IMR-90 (cell line): ENCODE measurements around the gene STK17A. TPM values are rescaled to one million over a fixed set of nuclear protein-coding genes. Genes with fewer than 3 reads are reported as not detected.

Source experiments
- ATAC-seq: fragments of 200-7000 bp; cut with Tn5 transposase; 2 replicates; pipeline ENCODE4 v1.9.1; 2020; ENCODE audit warnings: low read depth, mild to moderate bottlenecking, moderate library complexity
- BruUV-seq: library from RNA; stranded (reverse); fragments of 400-500 nt; replicated peaks from 2 replicates; lab custom pipeline; 2021; lab: Mats Ljungman, UMichigan
- CTCF ChIA-PET: fragments of 300-600 bp; formaldehyde crosslinking; extraction: SDS; loops from one replicate; lab custom pipeline; 2021; ENCODE audit warnings: antibody characterized with exemption; lab: Yijun Ruan, JAX
- POLR2A ChIA-PET: fragments of 300-600 bp; sonication (Branson Sonifier 250); formaldehyde crosslinking; loops from one replicate; lab custom pipeline; 2022; ENCODE audit warnings: antibody characterized with exemption; ENCODE audit not compliant: unreplicated experiment; lab: Charles Lee
- DNase-seq: peaks from one replicate; pipeline ENCODE4 v3.0.0; 2013
- H2AFZ ChIP-seq: replicated peaks from 2 replicates; pipeline ENCODE3; 2013; ENCODE audit warnings: low read length, mild to moderate bottlenecking; ENCODE audit not compliant: poor library complexity
- H2AK5ac ChIP-seq: 2 replicates; pipeline ENCODE4 v1.6.1; 2013; ENCODE audit warnings: low read depth, low read length, inconsistent platforms
- H2AK9ac ChIP-seq: replicated peaks from 2 replicates; pipeline ENCODE3; 2013; ENCODE audit warnings: mild to moderate bottlenecking, low read depth, low read length, moderate library complexity; ENCODE audit not compliant: poor library complexity
- H2BK120ac ChIP-seq: 2 replicates; pipeline ENCODE4 v1.6.1; 2013; ENCODE audit warnings: low read depth, low read length, inconsistent platforms
- H2BK15ac ChIP-seq: 3 replicates; pipeline ENCODE4 v1.6.1; 2013; ENCODE audit warnings: low read depth, low read length, inconsistent platforms
- H2BK20ac ChIP-seq: 2 replicates; pipeline ENCODE4 v1.6.1; 2013; ENCODE audit warnings: low read depth, mild to moderate bottlenecking, inconsistent platforms, low read length, moderate library complexity
- H2BK5ac ChIP-seq: 2 replicates; pipeline ENCODE4 v1.6.1; 2013; ENCODE audit warnings: mild to moderate bottlenecking, low read depth, low read length, inconsistent platforms; ENCODE audit not compliant: poor library complexity, severe bottlenecking
- H3K14ac ChIP-seq: replicated peaks from 2 replicates; pipeline ENCODE4 v1.6.1; 2013; ENCODE audit warnings: low read depth, low read length, inconsistent platforms
- H3K18ac ChIP-seq: 2 replicates; pipeline ENCODE4 v1.6.1; 2013; ENCODE audit warnings: low read depth, low read length, control low read depth
- H3K23ac ChIP-seq: 2 replicates; pipeline ENCODE4 v1.6.1; 2013; ENCODE audit warnings: low read depth, low read length, inconsistent platforms
- H3K27ac ChIP-seq: 2 replicates; pipeline ENCODE4 v1.5.1; 2013; ENCODE audit warnings: mild to moderate bottlenecking, control low read depth, low read length; ENCODE audit not compliant: insufficient read depth
- H3K27me3 ChIP-seq: 2 replicates; pipeline ENCODE4 v1.6.1; 2013; ENCODE audit warnings: low read length; ENCODE audit not compliant: control insufficient read depth, insufficient read depth
- H3K36me3 ChIP-seq: 2 replicates; pipeline ENCODE4 v1.6.1; 2013; ENCODE audit warnings: low read length, mixed read lengths; ENCODE audit not compliant: control insufficient read depth, insufficient read depth
- H3K4ac ChIP-seq: 2 replicates; pipeline ENCODE4 v1.6.1; 2013; ENCODE audit warnings: low read depth, low read length, inconsistent platforms
- H3K4me1 ChIP-seq: 2 replicates; pipeline ENCODE4 v1.6.1; 2013; ENCODE audit warnings: low read length, mixed read lengths; ENCODE audit not compliant: control insufficient read depth, insufficient read depth
- H3K4me2 ChIP-seq: 2 replicates; pipeline ENCODE4 v1.6.1; 2013; ENCODE audit warnings: low read depth, mild to moderate bottlenecking, control low read depth, low read length, moderate library complexity
- H3K4me3 ChIP-seq: 2 replicates; pipeline ENCODE4 v1.5.1; 2013; ENCODE audit warnings: low read depth, mild to moderate bottlenecking, control low read depth, low read length, moderate library complexity; ENCODE audit not compliant: insufficient read depth
- H3K56ac ChIP-seq: 2 replicates; pipeline ENCODE4 v1.6.1; 2013; ENCODE audit warnings: low read length, inconsistent platforms; ENCODE audit not compliant: insufficient read depth; ENCODE audit errors: extremely low read depth
- H3K79me1 ChIP-seq, 2 experiments: 2 replicates each; pipeline ENCODE4 v1.6.1; 2013; ENCODE audit warnings: low read length in 2 of 2, inconsistent platforms in 1 of 2, low read depth in 1 of 2
- H3K9ac ChIP-seq: 2 replicates; pipeline ENCODE4 v1.6.1; 2013; ENCODE audit warnings: low read depth, low read length, control low read depth
- H3K9me1 ChIP-seq: 2 replicates; pipeline ENCODE4 v1.6.1; 2013; ENCODE audit warnings: low read length, inconsistent platforms; ENCODE audit not compliant: insufficient read depth
- H3K9me3 ChIP-seq: 2 replicates; pipeline ENCODE4 v1.6.1; 2013; ENCODE audit warnings: low read length; ENCODE audit not compliant: control insufficient read depth, insufficient read depth
- H4K20me1 ChIP-seq: 2 replicates; pipeline ENCODE4 v1.6.1; 2013; ENCODE audit warnings: low read length, inconsistent platforms; ENCODE audit not compliant: insufficient read depth
- H4K5ac ChIP-seq: 2 replicates; pipeline ENCODE4 v1.6.1; 2013; ENCODE audit warnings: mild to moderate bottlenecking, low read depth, low read length, control low read depth
- H4K8ac ChIP-seq, 2 experiments: 2 replicates each; pipeline ENCODE4 v1.6.1; 2013; ENCODE audit warnings: low read depth in 2 of 2, low read length in 2 of 2, control low read depth in 1 of 2, inconsistent platforms in 1 of 2
- H4K91ac ChIP-seq: 2 replicates; pipeline ENCODE4 v1.6.1; 2013; ENCODE audit warnings: low read depth, low read length, inconsistent platforms; ENCODE audit not compliant: insufficient read depth
- BHLHE40 ChIP-seq: fragments of 150-350 bp; IDR thresholded peaks from 2 replicates; pipeline ENCODE4 v1.6.1; 2016; ENCODE audit warnings: mild to moderate bottlenecking, low read depth, low read length
- CEBPB ChIP-seq: IDR thresholded peaks from 2 replicates; pipeline ENCODE4 v1.6.1; 2012; ENCODE audit warnings: low read depth, low read length, improper control_type of control experiment
- CHD1 ChIP-seq: IDR thresholded peaks from 2 replicates; pipeline ENCODE4 v1.6.1; 2012; ENCODE audit warnings: low read depth, low read length, improper control_type of control experiment
- FOS ChIP-seq: fragments of 150-350 bp; IDR thresholded peaks from 2 replicates; pipeline ENCODE4 v1.6.1; 2016; ENCODE audit warnings: low read depth, low read length
- MAFK ChIP-seq: IDR thresholded peaks from 2 replicates; pipeline ENCODE4 v1.6.1; 2012; ENCODE audit warnings: low read depth, low read length, improper control_type of control experiment
- MAZ ChIP-seq: IDR thresholded peaks from 2 replicates; pipeline ENCODE4 v1.6.1; 2012; ENCODE audit warnings: low read depth, mild to moderate bottlenecking, low read length, improper control_type of control experiment, moderate library complexity, borderline replicate concordance
- MXI1 ChIP-seq: IDR thresholded peaks from 2 replicates; pipeline ENCODE4 v1.6.1; 2012; ENCODE audit warnings: low read depth, mild to moderate bottlenecking, low read length, moderate library complexity, borderline replicate concordance
- NFE2L2 ChIP-seq: fragments of 150-350 bp; IDR thresholded peaks from 2 replicates; pipeline ENCODE4 v1.6.1; 2016; ENCODE audit warnings: low read depth, mild to moderate bottlenecking, low read length
- POLR2A ChIP-seq: IDR thresholded peaks from 2 replicates; pipeline ENCODE4 v1.6.1; 2012; ENCODE audit warnings: mild to moderate bottlenecking, low read depth, low read length
- RAD21 ChIP-seq: IDR thresholded peaks from 2 replicates; pipeline ENCODE4 v1.6.1; 2012; ENCODE audit warnings: low read length, improper control_type of control experiment
- RCOR1 ChIP-seq: IDR thresholded peaks from 2 replicates; pipeline ENCODE4 v1.6.1; 2012; ENCODE audit warnings: mild to moderate bottlenecking, low read length, improper control_type of control experiment; ENCODE audit not compliant: insufficient replicate concordance
- RFX5 ChIP-seq: IDR thresholded peaks from 2 replicates; pipeline ENCODE4 v1.8.0; 2012; ENCODE audit warnings: low read depth, mild to moderate bottlenecking, low read length, moderate library complexity
- SMC3 ChIP-seq: fragments of 150-350 bp; IDR thresholded peaks from 2 replicates; pipeline ENCODE4 v1.6.1; 2016; ENCODE audit warnings: low read depth, mild to moderate bottlenecking, antibody characterized with exemption, low read length, moderate library complexity
- WGBS, 2 experiments: methylation state at CpG; one replicate each; pipeline versions ENCODE4 v1.1.5 to v1.1.7; 2013; ENCODE audit warnings: missing lambda C conversion rate in 2 of 2; ENCODE audit not compliant: insufficient read length in 1 of 2; ENCODE audit errors: extremely low coverage in 2 of 2; 5-methylcytosine and 5-hydroxymethylcytosine counted together
- dilution Hi-C: fragments of 300-500 bp; cut with HindIII; formaldehyde crosslinking; loops from one replicate; pipeline ENCODE4 v1.14.3; 2018; ENCODE audit warnings: low sequenced_read_pairs; ENCODE audit not compliant: unreplicated experiment
- in situ Hi-C: fragments of 300-500 bp; cut with MboI; formaldehyde crosslinking; loops from 3 replicates; pipeline ENCODE4 v1.14.3; 2019; ENCODE audit warnings: low sequenced_read_pairs, inconsistent platforms, mixed read lengths
- intact Hi-C: fragments of 100-400 bp; cut with micrococcal nuclease; formaldehyde crosslinking; loops from 2 replicates; pipeline ENCODE4 v1.10.0; 2022
- polyA plus RNA-seq, 3 experiments: library from polyadenylated mRNA; depleted of rRNA; stranded (reverse); fragments of >200 nt; gene quantifications; 2 replicates each; pipeline ENCODE4 v1.2.3, GENCODE V29; 2012; ENCODE audit warnings: low replicate concordance in 1 of 3
- total RNA-seq: library from RNA; depleted of rRNA; stranded (reverse); fragments of >200 nt; gene quantifications from 2 replicates; pipeline ENCODE4 v1.2.3, GENCODE V29; 2012
- TF ChIP-seq, protein P1 (sequence below): conservative IDR thresholded peaks from 2 replicates; pipeline ENCODE4 v1.5.1; 2012; ENCODE audit warnings: mild to moderate bottlenecking, low read depth, low read length, improper control_type of control experiment
- TF ChIP-seq, protein P2 (sequence below): fragments of 150-350 bp; IDR thresholded peaks from 2 replicates; pipeline ENCODE4 v1.6.1; 2017; ENCODE audit warnings: mild to moderate bottlenecking, antibody characterized with exemption, low read length, low read depth
- TF ChIP-seq, protein P3 (sequence below): fragments of 150-350 bp; IDR thresholded peaks from 2 replicates; pipeline ENCODE4 v1.6.1; 2016; ENCODE audit warnings: low read depth, mild to moderate bottlenecking, low read length, moderate library complexity, borderline replicate concordance

STK17A gene
- total and polyA plus RNA-seq, 2 of the 4 experiments (the other 2 are of a cell fraction): 40.5 to 50.5 TPM

DNA sequence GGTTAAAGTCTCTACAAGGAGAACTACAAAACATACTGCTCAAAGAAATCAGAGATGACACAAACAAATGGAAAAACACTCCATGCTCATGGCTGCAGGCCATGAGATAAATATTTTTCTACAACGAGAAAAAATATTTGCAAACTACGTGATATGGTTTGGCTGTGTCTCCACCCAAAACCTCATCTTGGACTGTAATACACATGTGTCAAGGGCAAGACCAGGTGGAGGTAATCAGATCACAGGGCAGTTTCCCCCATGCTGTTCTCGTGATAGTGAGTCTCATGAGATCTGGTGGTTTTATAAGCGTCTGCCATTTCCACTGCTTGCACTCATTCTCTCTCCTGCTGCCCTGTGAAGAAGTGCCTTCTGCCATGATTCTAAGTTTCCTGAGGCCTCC is 88.6 kb downstream of the STK17A start:
- H2BK120ac ChIP-seq: peak overlapping the region; percentile 47; the same call in 1 of the 2 replicates
- no peak overlapping the region for H3K56ac ChIP-seq
- H3K4me1 ChIP-seq: peaks cover 2% of the 10 kb centered on the region
- WGBS, 2 experiments: no CpG with 5 or more reads among the region's 4 CpGs
- in situ Hi-C loops: no loop called here
- no peaks in the 10 kb centered on the region for H3K36me3 ChIP-seq
- H2BK15ac ChIP-seq: peak overlapping the region; percentile 75; the same call in 1 of the 3 replicates
- H3K27ac ChIP-seq: no peak overlapping the region
- H3K23ac ChIP-seq: no peak overlapping the region
- no peak overlapping the region for H3K9ac ChIP-seq
- H3K4me2 ChIP-seq: no peak overlapping the region
- H3K9me1 ChIP-seq: no peaks in the 10 kb centered on the region
- no peak overlapping the region for H2AK9ac ChIP-seq
- H4K5ac ChIP-seq: peak overlapping the region; percentile 81; the same call in 1 of the 2 replicates
- no TSS peak for BruUV-seq
- 0 out of 2 replicates have a peak overlapping the region, but pooled peaks have one; percentile 73 for H2AK5ac ChIP-seq
- no peak overlapping the region for H2BK5ac ChIP-seq
- dilution Hi-C loops: no loop called here
- intact Hi-C loops: no loop called here
- ChIA-PET POLR2A (no interaction called here), CTCF (no interaction called here)
- no peak overlapping the region for H2AFZ ChIP-seq
- H4K20me1 ChIP-seq: no peaks in the 10 kb centered on the region
- no peaks in the 10 kb centered on the region for H3K27me3 ChIP-seq
- ATAC-seq (no peak), DNase-seq (no peak)
- H3K14ac ChIP-seq: peak overlapping the region; percentile 65; the same call in 1 of the 2 replicates
- H3K79me1 ChIP-seq: peaks cover 16 to 50% of the 10 kb centered on the region in 2 experiments
- no peak overlapping the region for H4K91ac ChIP-seq
- H4K8ac ChIP-seq: peak overlapping the region in 1 of 2 experiments; percentile 71; a peak in 1 of 4 replicates
- peak overlapping the region; percentile 31; the same call in 1 of the 2 replicates for H2BK20ac ChIP-seq
- TF ChIP-seq BHLHE40 (no peak), FOS (no peak), CHD1 (no peak), SMC3 (no peak), MAFK (no peak), MAZ (no peak), MXI1 (no peak), RAD21 (no peak), RFX5 (no peak), RCOR1 (no peak), CEBPB (no peak), POLR2A (no peak), NFE2L2 (no peak)
- TF ChIP-seq, protein P1, sequence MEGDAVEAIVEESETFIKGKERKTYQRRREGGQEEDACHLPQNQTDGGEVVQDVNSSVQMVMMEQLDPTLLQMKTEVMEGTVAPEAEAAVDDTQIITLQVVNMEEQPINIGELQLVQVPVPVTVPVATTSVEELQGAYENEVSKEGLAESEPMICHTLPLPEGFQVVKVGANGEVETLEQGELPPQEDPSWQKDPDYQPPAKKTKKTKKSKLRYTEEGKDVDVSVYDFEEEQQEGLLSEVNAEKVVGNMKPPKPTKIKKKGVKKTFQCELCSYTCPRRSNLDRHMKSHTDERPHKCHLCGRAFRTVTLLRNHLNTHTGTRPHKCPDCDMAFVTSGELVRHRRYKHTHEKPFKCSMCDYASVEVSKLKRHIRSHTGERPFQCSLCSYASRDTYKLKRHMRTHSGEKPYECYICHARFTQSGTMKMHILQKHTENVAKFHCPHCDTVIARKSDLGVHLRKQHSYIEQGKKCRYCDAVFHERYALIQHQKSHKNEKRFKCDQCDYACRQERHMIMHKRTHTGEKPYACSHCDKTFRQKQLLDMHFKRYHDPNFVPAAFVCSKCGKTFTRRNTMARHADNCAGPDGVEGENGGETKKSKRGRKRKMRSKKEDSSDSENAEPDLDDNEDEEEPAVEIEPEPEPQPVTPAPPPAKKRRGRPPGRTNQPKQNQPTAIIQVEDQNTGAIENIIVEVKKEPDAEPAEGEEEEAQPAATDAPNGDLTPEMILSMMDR: no peak
- TF ChIP-seq, protein P2, sequence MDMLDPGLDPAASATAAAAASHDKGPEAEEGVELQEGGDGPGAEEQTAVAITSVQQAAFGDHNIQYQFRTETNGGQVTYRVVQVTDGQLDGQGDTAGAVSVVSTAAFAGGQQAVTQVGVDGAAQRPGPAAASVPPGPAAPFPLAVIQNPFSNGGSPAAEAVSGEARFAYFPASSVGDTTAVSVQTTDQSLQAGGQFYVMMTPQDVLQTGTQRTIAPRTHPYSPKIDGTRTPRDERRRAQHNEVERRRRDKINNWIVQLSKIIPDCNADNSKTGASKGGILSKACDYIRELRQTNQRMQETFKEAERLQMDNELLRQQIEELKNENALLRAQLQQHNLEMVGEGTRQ: no peak
- TF ChIP-seq, protein P3, sequence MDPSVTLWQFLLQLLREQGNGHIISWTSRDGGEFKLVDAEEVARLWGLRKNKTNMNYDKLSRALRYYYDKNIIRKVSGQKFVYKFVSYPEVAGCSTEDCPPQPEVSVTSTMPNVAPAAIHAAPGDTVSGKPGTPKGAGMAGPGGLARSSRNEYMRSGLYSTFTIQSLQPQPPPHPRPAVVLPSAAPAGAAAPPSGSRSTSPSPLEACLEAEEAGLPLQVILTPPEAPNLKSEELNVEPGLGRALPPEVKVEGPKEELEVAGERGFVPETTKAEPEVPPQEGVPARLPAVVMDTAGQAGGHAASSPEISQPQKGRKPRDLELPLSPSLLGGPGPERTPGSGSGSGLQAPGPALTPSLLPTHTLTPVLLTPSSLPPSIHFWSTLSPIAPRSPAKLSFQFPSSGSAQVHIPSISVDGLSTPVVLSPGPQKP: no peak
- H3K4me3 ChIP-seq: no peak overlapping the region
- H3K4ac ChIP-seq: no peak overlapping the region
- peaks cover 2% of the 10 kb centered on the region for H3K9me3 ChIP-seq
- peak overlapping the region; percentile 83; the same call in 1 of the 2 replicates for H3K18ac ChIP-seq
